HPDE6-E6E7 (cell line): ENCODE measurements around the gene ATP10B.

Source experiments
- DNase-seq: peaks from one replicate; pipeline ENCODE4 v3.0.0; 2011; ENCODE audit warnings: missing footprints; ENCODE audit errors: extremely low spot score

ATP10B gene

GRCh38 chr5:160514866-160515265 is 337.1 kb downstream of the ATP10B start:
- DNase-seq = no peak

DNA sequence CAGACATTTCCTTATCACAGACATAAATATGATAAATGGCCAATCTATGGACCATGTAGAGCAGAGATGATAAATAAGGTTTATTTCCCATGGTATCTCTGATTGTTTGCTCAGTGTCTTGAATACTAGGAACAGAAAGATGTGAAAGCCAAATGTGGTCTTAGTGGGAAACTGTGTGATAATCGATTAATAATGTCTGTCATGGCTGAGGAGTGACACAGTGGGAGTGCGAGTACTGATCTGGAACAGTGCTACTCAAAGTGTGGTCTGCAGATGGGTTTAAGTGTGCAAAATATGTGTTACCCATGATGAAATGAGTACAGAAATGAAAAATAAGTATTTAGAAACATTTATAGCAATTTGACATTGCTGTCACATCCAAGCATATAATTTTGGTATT is 337.8 kb downstream of the ATP10B start:
- no peak for DNase-seq

- DNase-seq = no peak
Observed at GRCh38 chr5:160513485-160513884, 338.5 kb downstream of the ATP10B start.
